ENCODE results near the gene ARMC3.
A peak's percentile ranks its signal among the peaks of the same experiment; 100 is the strongest.
"Not testable (repeated sequence)": the region's sequence is repeated elsewhere in the genome, so short reads cannot be mapped to it uniquely, and the experiment has no call there.

ARMC3 gene, protein sequence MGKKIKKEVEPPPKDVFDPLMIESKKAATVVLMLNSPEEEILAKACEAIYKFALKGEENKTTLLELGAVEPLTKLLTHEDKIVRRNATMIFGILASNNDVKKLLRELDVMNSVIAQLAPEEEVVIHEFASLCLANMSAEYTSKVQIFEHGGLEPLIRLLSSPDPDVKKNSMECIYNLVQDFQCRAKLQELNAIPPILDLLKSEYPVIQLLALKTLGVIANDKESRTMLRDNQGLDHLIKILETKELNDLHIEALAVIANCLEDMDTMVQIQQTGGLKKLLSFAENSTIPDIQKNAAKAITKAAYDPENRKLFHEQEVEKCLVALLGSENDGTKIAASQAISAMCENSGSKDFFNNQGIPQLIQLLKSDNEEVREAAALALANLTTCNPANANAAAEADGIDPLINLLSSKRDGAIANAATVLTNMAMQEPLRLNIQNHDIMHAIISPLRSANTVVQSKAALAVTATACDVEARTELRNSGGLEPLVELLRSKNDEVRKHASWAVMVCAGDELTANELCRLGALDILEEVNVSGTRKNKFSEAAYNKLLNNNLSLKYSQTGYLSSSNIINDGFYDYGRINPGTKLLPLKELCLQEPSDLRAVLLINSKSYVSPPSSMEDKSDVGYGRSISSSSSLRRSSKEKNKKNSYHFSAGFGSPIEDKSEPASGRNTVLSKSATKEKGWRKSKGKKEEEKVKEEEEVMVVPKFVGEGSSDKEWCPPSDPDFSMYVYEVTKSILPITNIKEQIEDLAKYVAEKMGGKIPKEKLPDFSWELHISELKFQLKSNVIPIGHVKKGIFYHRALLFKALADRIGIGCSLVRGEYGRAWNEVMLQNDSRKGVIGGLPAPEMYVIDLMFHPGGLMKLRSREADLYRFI

DNA sequence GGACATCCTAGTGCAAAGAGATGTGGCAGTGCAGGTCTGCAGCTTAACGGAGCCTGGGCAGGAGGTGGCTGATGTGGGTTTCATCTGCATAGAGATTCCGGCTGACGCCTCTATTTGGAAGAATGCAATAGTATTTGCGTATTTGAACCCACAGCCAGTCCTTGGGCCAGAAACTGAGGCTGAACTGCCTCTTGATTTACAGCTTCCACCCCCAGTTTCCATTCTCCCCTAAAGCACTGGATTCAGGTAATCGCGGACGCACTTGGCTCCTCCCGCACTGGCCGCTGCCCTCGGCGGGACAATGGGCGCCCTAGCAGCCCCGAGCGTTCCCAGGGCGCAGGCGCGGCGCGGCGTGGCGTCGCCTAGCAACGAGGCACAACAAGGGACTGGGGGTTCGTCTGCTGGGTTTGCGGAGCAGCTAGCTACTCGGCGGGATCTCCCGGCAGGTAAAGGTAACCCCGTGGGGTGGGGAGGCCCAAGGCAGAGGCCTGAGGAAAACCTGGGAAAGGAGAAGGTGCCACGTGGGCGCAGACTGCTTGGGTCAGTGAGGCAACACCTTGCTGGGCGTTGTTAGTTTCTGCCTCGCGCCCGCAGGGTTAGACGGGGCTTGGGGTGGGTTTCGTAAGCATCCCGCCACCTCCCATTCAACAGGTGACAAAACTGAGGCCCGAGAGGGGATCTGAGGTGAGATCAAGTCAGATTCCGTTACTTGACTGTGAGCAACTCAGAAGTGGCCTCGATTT lies at the start of gene ARMC3:
TSS of gene ARMC3 (plus strand) at position 393 of the 743 bp plus-strand sequence. CDS start 3,944 bp downstream, outside the sequence.
- peak; percentile 19 for DNase-seq (ENCODE audit: low spot score)

GRCh38 chr10:22891797-22892196 lies 36.1 kb upstream of the ARMC3 start:
- DNase-seq (ENCODE audit: low spot score): no peak

GRCh38 chr10:22893781-22894180 lies 34.1 kb upstream of the ARMC3 start:
- no peak for DNase-seq (ENCODE audit: low spot score)

DNA sequence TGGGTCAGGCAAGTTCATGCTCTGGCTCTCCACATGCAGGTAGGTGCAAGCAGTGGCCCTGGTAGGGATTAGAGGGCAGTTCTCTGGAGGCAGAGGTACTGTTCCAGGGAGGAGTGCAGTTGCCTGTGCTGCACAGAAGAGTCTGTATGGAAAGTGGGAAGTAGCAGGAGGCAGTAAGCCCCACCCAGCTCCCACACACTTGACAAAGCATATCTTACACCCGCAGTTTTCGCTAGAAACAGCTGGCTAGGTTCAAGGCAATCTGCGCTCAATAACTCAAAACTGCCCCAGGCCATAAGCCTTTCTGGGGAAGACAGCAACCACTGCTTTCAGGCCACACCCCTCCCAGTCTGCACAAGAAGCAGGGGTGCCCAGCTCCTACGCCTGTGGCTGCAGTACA lies 33.1 kb upstream of the ARMC3 start:
- no peak for DNase-seq (ENCODE audit: low spot score)

DNA sequence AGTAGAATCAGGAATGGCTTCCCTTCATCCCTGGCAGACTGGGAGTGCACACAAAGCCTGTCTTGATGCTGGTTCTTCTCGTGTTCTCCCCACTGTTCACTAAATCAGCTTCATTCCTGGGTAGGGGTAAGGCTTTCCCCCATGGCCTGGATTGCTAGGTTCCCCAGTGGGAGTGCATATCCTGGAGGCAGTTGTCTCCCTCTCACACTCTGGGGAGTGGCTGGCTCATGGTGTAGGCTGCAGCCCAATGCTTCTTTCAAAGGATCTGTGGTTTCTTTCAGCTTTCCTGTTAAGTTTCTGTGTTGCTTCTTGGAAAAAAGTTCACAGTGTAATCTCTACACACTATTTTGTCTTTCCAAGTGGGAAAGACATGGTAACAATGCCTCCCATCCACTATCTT lies 32.6 kb upstream of the ARMC3 start:
- no peak for DNase-seq (ENCODE audit: low spot score)

DNA sequence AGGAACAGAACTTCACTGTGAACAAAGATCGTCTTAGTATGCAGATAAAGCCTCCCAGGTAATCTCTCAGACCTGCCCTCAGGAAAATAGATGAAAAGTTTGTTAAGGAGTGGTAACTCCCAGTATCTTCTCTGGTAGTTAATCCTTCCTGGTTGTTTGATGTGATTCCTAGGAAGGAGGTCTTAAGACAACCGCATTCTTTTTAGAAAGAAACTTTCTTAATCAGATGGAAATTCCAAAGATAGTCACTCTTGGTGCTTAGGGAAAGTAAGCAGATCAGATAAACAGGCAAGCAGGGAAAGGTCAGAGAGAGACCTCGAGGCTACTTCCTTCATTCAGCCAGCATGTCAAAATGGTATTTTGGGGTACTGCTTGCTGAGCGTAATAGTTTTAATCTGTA lies 30.5 kb upstream of the ARMC3 start:
- no peak for DNase-seq (ENCODE audit: low spot score)

GRCh38 chr10:22899307-22899706 lies 28.5 kb upstream of the ARMC3 start:
- no peak for DNase-seq (ENCODE audit: low spot score)

DNA sequence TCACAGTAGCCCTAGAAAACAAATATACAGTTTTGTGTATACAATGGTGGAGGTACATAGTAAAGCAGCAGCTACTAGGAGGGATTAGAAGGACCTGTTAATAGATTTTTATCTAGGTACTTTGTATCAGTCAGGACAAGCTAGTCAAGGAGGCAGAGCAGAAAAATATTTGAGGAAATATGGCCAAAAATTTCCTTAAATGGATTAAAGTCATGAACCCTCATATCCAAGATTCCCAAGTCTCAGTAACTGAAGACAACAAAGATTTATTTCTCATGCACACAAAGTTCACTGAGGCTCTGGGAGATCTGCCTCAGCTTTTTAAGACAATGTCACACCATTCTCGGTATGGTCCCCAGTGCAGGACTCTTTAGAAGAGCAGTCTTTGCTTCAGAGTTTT lies 28.1 kb upstream of the ARMC3 start:
- DNase-seq (ENCODE audit: low spot score): no peak

GRCh38 chr10:22900841-22901601 lies 26.8 kb upstream of the ARMC3 start:
- DNase-seq (ENCODE audit: low spot score): no peak

- not testable (repeated sequence) for DNase-seq (ENCODE audit: low spot score)
These were observed 25.7 kb upstream of the ARMC3 start for GRCh38 chr10:22902147-22902546.

DNA sequence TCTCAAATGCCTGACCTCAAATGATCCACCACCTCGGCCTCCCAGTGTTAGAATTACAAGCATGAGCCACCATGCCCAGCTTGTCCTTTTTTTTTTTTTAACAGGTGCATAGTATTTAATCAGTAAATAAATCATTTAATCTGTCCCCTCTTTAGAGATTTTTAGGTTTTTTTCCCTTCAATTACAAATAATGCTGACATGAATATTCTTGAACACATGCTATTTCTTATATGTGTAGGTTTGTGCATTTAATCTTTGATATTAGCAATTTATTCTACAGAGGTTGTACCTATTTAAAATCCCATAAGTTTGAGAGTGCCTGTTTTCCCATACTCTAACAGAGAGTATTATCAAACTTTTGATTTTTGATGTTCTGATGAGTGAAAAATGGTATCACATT lies 24.2 kb upstream of the ARMC3 start:
- DNase-seq (ENCODE audit: low spot score): no peak

DNA sequence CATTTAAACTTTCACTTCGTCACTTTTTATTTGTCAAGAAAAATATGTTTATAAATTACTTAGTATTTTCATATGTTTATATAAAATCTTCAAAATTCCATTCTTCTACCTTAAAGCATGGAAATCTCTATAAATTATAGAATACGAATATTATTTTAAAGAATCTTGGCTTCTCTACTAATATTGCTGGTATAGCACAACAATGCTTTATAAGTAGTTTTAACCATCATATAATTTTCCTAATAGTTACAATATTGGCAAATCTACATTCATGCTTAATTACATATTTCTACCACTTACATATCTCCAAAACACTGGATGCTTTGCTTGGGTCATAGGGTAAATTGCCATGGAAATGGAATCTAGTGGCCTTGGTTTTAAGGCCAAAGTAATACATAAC lies 21.1 kb upstream of the ARMC3 start:
- no peak for DNase-seq (ENCODE audit: low spot score)

DNA sequence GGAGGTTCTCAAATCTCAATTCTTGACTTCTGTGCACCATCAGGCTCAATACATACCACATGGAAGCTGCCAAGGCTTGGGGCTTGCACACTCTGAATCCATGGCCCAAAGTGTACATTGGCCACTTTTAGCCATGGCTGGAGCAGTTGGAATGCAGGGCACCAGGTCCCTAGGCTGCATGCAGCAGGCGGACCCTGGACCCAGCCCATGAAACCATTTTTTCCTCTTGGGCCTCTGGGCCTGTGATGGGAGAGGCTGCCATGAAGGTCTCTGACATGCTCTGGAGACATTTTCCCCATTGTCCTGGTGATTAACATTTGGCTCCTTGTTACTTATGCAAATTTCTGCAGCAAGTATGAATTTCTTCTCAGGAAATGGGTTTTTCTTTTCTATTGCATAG lies 19.0 kb upstream of the ARMC3 start:
- DNase-seq (ENCODE audit: low spot score): no peak

DNA sequence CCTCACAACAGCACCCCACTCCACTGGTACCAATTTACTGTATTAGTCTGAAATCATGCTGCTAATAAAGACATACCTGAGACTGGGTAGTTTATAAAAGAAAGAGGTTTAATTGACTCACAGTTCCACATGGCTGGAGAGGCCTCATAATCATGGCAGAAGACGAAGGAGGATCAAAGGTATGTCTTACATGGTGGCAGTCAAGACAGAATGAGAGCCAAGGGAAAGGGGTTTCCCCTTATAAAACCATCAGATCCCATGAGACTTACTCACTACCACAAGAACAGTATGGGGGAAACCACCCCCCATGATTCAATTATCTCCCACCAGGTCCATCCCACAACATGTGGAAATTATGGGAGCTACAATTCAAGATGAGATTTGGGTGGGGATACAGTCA lies 18.2 kb upstream of the ARMC3 start:
- DNase-seq (ENCODE audit: low spot score): not testable (repeated sequence)

GRCh38 chr10:22911067-22911466 lies 16.8 kb upstream of the ARMC3 start:
- no peak for DNase-seq (ENCODE audit: low spot score)

- no peak for DNase-seq (ENCODE audit: low spot score)
These were observed 15.7 kb upstream of the ARMC3 start for GRCh38 chr10:22911889-22912762.

- no peak for DNase-seq (ENCODE audit: low spot score)
These were observed 15.0 kb upstream of the ARMC3 start for GRCh38 chr10:22912763-22913384.

- no peak for DNase-seq (ENCODE audit: low spot score)
These were observed 14.3 kb upstream of the ARMC3 start for GRCh38 chr10:22913474-22914092.

DNA sequence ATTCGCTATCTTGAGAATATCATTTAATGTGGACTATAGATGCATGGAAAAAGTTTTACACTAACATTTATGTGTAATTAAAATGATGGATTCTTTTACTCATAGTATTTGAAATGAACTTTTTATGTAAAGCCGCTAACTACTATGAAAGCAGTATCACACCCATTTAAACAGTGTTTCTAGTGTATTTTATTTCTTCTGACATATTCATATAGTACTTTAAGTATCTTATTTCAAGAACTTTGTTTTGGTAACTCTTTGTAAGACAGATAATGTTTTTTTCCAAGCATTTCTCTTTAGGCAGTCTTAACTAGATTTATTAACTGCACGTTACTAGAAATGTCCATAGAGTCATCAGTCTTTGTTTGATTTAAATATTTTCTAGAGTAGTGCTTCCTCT lies 12.5 kb upstream of the ARMC3 start:
- no peak for DNase-seq (ENCODE audit: low spot score)

GRCh38 chr10:22925088-22925487 lies 2.8 kb upstream of the ARMC3 start:
- DNase-seq (ENCODE audit: low spot score): no peak
